Gastroesophageal sphincter (tissue), 4 donors: Measurements from ENCODE around the gene TBC1D14. TPM values are rescaled to one million over a fixed set of nuclear protein-coding genes. Genes with fewer than 3 reads are reported as not detected.

Experiments
- ATAC-seq: fragments of 150-250 bp; one replicate; pipeline ENCODE4 v1.9.1; 2016; ENCODE audit warnings: mild to moderate bottlenecking, moderate library complexity
- H3K27ac ChIP-seq, 4 donors: fragments of 200-600 bp; sonication (generic) in 3 of 4; 1 replicate in 3 of 4; 2 replicates in 1 of 4; pipeline ENCODE4 v1.5.1; 2016 to 2019
- H3K27me3 ChIP-seq: fragments of 200-600 bp; sonication (generic); one replicate; pipeline ENCODE4 v1.5.1; 2019
- H3K36me3 ChIP-seq, 2 donors: fragments of 200-600 bp; sonication (generic); one replicate each; pipeline ENCODE4 v1.5.1; 2019; ENCODE audit warnings: control low read depth in 1 of 2
- H3K4me1 ChIP-seq, 3 donors: fragments of 200-600 bp; sonication (generic); 1 replicate in 2 of 3; 2 replicates in 1 of 3; pipeline ENCODE4 v1.5.1; 2016 to 2019; ENCODE audit warnings: control low read depth in 2 of 3
- H3K4me3 ChIP-seq, 2 donors: fragments of 200-600 bp; sonication (generic); one replicate each; pipeline ENCODE4 v1.5.1; 2019; ENCODE audit warnings: mild to moderate bottlenecking in 1 of 2, moderate library complexity in 1 of 2
- H3K9me3 ChIP-seq, 3 donors: fragments of 200-600 bp; sonication (generic); one replicate each; pipeline ENCODE4 v1.5.1; 2017 to 2019; ENCODE audit warnings: control low read depth in 2 of 3
- CTCF ChIP-seq, 4 experiments: fragments of 200-600 bp in 2 of 4; fragments of 450-650 bp in 2 of 4; sonication (generic) in 1 of 4; IDR thresholded peaks; one replicate each; pipeline ENCODE4 v1.5.1; 2017 to 2019; ENCODE audit warnings: antibody characterized with exemption in 4 of 4, mild to moderate bottlenecking in 2 of 4, moderate library complexity in 2 of 4
- EP300 ChIP-seq: sonication (generic); formaldehyde crosslinking; IDR thresholded peaks from one replicate; pipeline ENCODE4 v1.6.1; 2017; ENCODE audit warnings: antibody characterized with exemption, mild to moderate bottlenecking
- POLR2A ChIP-seq, 2 donors: fragments of 450-650 bp; IDR thresholded peaks; one replicate each; pipeline ENCODE4 v1.6.1; 2017; ENCODE audit warnings: antibody characterized with exemption in 2 of 2, mild to moderate bottlenecking in 2 of 2, moderate library complexity in 1 of 2
- POLR2AphosphoS5 ChIP-seq: sonication (generic); formaldehyde crosslinking; IDR thresholded peaks from one replicate; pipeline ENCODE4 v1.6.1; 2017; ENCODE audit warnings: antibody characterized with exemption
- WGBS, 2 donors: methylation state at CpG; one replicate each; pipeline ENCODE4 v1.1.5; 2018; ENCODE audit warnings: low coverage in 1 of 2; 5-methylcytosine and 5-hydroxymethylcytosine counted together
- total RNA-seq, 4 donors: library from RNA; depleted of rRNA; stranded (reverse); fragments of >200 nt; gene quantifications; one replicate each; pipeline ENCODE4 v1.1.0, GENCODE V29; 2016

TBC1D14 gene
- total RNA-seq, 4 donors from 2014 or later: 42.5 to 54.2 (median 45.0) TPM

GRCh38 chr4:6957994-6958393, 48.4 kb downstream of the TBC1D14 start:
- 100% methylated on average over 2 of the region's 5 CpGs for WGBS, 2 donors
- H3K4me1 ChIP-seq: peaks cover 0 to 48% (median 6%) of the 10 kb centered on the region in 3 donors

GRCh38 chr4:6959261-6959660, 49.6 kb downstream of the TBC1D14 start:
- Histone ChIP-seq H3K9me3 (no peaks in the 10 kb centered on the region), H3K4me1 (peaks cover 0 to 45% (median 0%) of the 10 kb centered on the region in 3 donors), H3K36me3 (no peaks in the 10 kb centered on the region), H3K4me3 (no peak overlapping the region), H3K27me3 (no peaks in the 10 kb centered on the region), H3K27ac (no peak overlapping the region)
- no peak for ATAC-seq
- TF ChIP-seq EP300: no peak
- no peak for TF ChIP-seq POLR2A (IDR thresholded peaks at IDR 0.05)
- TF ChIP-seq POLR2AphosphoS5: no peak
- TF ChIP-seq CTCF (IDR thresholded peaks at IDR 0.05): no peak
- WGBS, 2 donors: 91% methylated on average over 4 of the region's 5 CpGs; no CpG with 5 or more reads in 1 of the 2 donors

More at GRCh38 chr4:6957994-6958393, 48.4 kb downstream of the TBC1D14 start:
- Histone ChIP-seq H3K36me3 (no peaks in the 10 kb centered on the region), H3K4me3 (no peak overlapping the region), H3K27ac (no peak overlapping the region), H3K27me3 (no peaks in the 10 kb centered on the region), H3K9me3 (no peaks in the 10 kb centered on the region)
- TF ChIP-seq CTCF (IDR thresholded peaks at IDR 0.05) (no peak), POLR2AphosphoS5 (no peak), POLR2A (IDR thresholded peaks at IDR 0.05) (no peak), EP300 (no peak)
- ATAC-seq: no peak

GRCh38 chr4:6960154-6960553, 50.5 kb downstream of the TBC1D14 start:
- H3K36me3 ChIP-seq: no peaks in the 10 kb centered on the region
- no peaks in the 10 kb centered on the region for H3K27me3 ChIP-seq
- H3K4me1 ChIP-seq: peaks cover 0 to 42% (median 0%) of the 10 kb centered on the region in 3 donors
- no peak overlapping the region for H3K4me3 ChIP-seq
- H3K9me3 ChIP-seq: no peaks in the 10 kb centered on the region
- TF ChIP-seq POLR2A (IDR thresholded peaks at IDR 0.05) (no peak), EP300 (no peak)
- H3K27ac ChIP-seq: no peak overlapping the region
- ATAC-seq: no peak
- WGBS, 2 donors: 92% methylated on average over 2 of the region's 4 CpGs; no CpG with 5 or more reads in 1 of the 2 donors

GRCh38 chr4:6960628-6961412, 51.2 kb downstream of the TBC1D14 start:
- Histone ChIP-seq H3K9me3 (no peaks in the 10 kb centered on the region), H3K36me3 (no peaks in the 10 kb centered on the region), H3K4me1 (peaks cover 0 to 42% (median 0%) of the 10 kb centered on the region in 3 donors), H3K27ac (no peak overlapping the region), H3K27me3 (no peaks in the 10 kb centered on the region), H3K4me3 (no peak overlapping the region)
- 90 to 97% methylated on average over 6 to 9 of the region's 20 CpGs for WGBS, 2 donors
- no peak for TF ChIP-seq EP300
- no peak for TF ChIP-seq POLR2AphosphoS5
- TF ChIP-seq CTCF (IDR thresholded peaks at IDR 0.05): no peak
- no peak for TF ChIP-seq POLR2A (IDR thresholded peaks at IDR 0.05)
- ATAC-seq: no peak

GRCh38 chr4:6961496-6962210, 52.0 kb downstream of the TBC1D14 start:
- TF ChIP-seq EP300: no peak
- no peak for TF ChIP-seq POLR2A (IDR thresholded peaks at IDR 0.05)
- TF ChIP-seq POLR2AphosphoS5: no peak
- TF ChIP-seq CTCF (IDR thresholded peaks at IDR 0.05): no peak
- 89 to 97% methylated on average over 9 to 15 of the region's 20 CpGs for WGBS, 2 donors
- no peak overlapping the region for H3K4me3 ChIP-seq
- no peaks in the 10 kb centered on the region for H3K36me3 ChIP-seq
- no peaks in the 10 kb centered on the region for H3K27me3 ChIP-seq
- H3K4me1 ChIP-seq: peaks cover 0 to 36% (median 0%) of the 10 kb centered on the region in 3 donors
- H3K9me3 ChIP-seq: no peaks in the 10 kb centered on the region
- no peak overlapping the region for H3K27ac ChIP-seq
- no peak for ATAC-seq
